ENCODE data around the gene IL12A. TPM values are rescaled to one million over a fixed set of nuclear protein-coding genes. Genes with fewer than 3 reads are reported as not detected.

The IL12A gene
- total and polyA plus RNA-seq, 3 donors from 2014 or later = 0.56 to 1.3 (median 0.57) TPM

- no peak for DNase-seq
- intact Hi-C loops (cut with DNase I; ENCODE audit: low total_unique reads) = no loop called here
- no peak overlapping the region for H3K4me3 ChIP-seq
- 82 to 87% methylated on average over 2 of the region's 2 CpGs for WGBS, 2 donors
- no peaks in the 10 kb centered on the region for H3K4me1 ChIP-seq
- TF ChIP-seq POLR2A (IDR thresholded peaks at IDR 0.05) = no peak
- H3K27me3 ChIP-seq = no peaks in the 10 kb centered on the region
- no peaks in the 10 kb centered on the region for H3K9me3 ChIP-seq
- H3K36me3 ChIP-seq (ENCODE audit: low read depth, missing control alignments) = no peaks in the 10 kb centered on the region
- no peak overlapping the region for H3K27ac ChIP-seq
Measured at GRCh38 chr3:159953325-159954085, 35.1 kb upstream of the IL12A start.

GRCh38 chr3:159960188-159961148 lies 28.2 kb upstream of the IL12A start:
- no peak for DNase-seq
- TF ChIP-seq, protein P1, sequence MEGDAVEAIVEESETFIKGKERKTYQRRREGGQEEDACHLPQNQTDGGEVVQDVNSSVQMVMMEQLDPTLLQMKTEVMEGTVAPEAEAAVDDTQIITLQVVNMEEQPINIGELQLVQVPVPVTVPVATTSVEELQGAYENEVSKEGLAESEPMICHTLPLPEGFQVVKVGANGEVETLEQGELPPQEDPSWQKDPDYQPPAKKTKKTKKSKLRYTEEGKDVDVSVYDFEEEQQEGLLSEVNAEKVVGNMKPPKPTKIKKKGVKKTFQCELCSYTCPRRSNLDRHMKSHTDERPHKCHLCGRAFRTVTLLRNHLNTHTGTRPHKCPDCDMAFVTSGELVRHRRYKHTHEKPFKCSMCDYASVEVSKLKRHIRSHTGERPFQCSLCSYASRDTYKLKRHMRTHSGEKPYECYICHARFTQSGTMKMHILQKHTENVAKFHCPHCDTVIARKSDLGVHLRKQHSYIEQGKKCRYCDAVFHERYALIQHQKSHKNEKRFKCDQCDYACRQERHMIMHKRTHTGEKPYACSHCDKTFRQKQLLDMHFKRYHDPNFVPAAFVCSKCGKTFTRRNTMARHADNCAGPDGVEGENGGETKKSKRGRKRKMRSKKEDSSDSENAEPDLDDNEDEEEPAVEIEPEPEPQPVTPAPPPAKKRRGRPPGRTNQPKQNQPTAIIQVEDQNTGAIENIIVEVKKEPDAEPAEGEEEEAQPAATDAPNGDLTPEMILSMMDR (IDR thresholded peaks at IDR 0.05) = no peak
- TF ChIP-seq POLR2A (IDR thresholded peaks at IDR 0.05) = no peak
- H3K27me3 ChIP-seq = no peaks in the 10 kb centered on the region
- 84 to 85% methylated on average over 11 of the region's 11 CpGs for WGBS, 2 donors
- H3K4me1 ChIP-seq = no peaks in the 10 kb centered on the region
- intact Hi-C loops (cut with DNase I; ENCODE audit: low total_unique reads) = no loop called here
- H3K36me3 ChIP-seq (ENCODE audit: low read depth, missing control alignments) = no peaks in the 10 kb centered on the region
- H3K27ac ChIP-seq = no peak overlapping the region
- H3K9me3 ChIP-seq = no peaks in the 10 kb centered on the region
- no peak overlapping the region for H3K4me3 ChIP-seq

DNA sequence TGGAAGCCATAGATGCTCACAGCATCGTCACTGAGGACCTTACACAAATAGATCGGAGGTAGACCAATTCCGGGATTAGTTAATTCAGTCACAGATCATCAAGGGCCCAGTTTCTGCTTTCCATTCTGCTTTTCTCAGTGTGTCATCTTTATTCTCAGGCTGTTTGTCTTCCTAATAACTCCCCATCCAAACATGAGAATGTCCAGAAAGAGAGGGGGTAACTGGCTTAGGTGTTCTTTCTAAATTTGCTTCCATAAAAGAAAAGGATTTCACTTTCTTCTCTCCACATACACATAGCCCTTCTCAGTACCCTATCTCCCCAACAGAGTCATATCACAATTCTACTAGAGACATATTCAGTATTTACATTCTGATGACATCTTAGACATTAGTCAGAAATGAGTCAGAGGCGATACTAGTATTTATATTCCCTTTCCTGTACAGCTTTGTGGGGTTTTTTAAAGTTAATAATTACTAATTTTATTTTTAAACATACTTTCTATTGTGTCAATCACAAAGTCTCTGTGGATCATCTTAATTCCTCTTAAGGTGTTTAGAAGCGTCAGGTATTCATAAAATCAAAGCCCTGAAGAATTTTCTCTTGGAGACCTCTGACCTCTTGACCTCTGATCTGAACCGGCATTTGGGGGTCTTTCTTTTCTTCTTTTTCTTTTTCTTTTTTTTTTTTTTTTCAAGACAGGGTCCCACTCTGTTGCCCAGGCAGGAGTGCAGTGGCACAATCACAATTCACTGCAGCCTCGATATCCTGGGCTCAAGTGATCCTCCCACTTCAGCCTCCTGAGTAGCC lies 24.3 kb upstream of the IL12A start:
- Histone ChIP-seq H3K4me3 (no peak overlapping the region), H3K9me3 (no peaks in the 10 kb centered on the region), H3K4me1 (no peaks in the 10 kb centered on the region), H3K27me3 (no peaks in the 10 kb centered on the region), H3K27ac (no peak overlapping the region), H3K36me3 (ENCODE audit: low read depth, missing control alignments) (no peaks in the 10 kb centered on the region)
- DNase-seq = no peak
- 83 to 86% methylated on average over 7 of the region's 7 CpGs for WGBS, 2 donors
- TF ChIP-seq, protein P1 (IDR thresholded peaks at IDR 0.05) = no peak
- no peak for TF ChIP-seq POLR2A (IDR thresholded peaks at IDR 0.05)
- intact Hi-C loops (cut with DNase I; ENCODE audit: low total_unique reads) = no loop called here

DNA sequence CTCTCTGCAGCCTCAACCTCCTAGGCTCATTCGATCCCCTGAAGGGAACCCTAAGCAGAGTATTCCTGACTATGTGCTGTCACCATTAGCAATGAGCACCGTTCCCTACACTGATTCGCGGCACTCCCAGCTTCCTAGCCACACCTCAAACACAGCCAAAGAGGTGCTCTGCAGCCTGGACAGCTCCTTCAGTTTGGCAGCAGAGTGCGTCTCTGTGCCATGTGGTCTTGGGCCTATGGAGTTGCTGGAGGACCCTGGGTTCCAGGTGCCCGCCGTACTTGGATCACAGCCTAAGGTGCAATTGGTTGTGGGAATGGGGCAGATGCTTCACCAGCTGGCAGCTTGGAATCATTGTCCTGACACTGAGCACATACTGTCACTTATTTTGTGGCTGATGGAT lies 17.3 kb upstream of the IL12A start:
- Histone ChIP-seq H3K4me3 (no peak overlapping the region), H3K27me3 (no peaks in the 10 kb centered on the region), H3K27ac (no peak overlapping the region), H3K4me1 (no peaks in the 10 kb centered on the region), H3K9me3 (no peaks in the 10 kb centered on the region), H3K36me3 (ENCODE audit: low read depth, missing control alignments) (no peaks in the 10 kb centered on the region)
- 88 to 89% methylated on average over 5 to 7 of the region's 7 CpGs for WGBS, 2 donors
- no peak for DNase-seq
- intact Hi-C loops (cut with DNase I; ENCODE audit: low total_unique reads) = no loop called here
- no peak for TF ChIP-seq POLR2A (IDR thresholded peaks at IDR 0.05)
- TF ChIP-seq, protein P1 (IDR thresholded peaks at IDR 0.05) = no peak

Measured in testis (tissue), 3 donors.